SHP77 treated with DMSO at 0.1 percent for 48 hours (cell line): Measurements from ENCODE around the gene ZHX3.

Source experiments
- DNase-seq: peaks from one replicate; lab custom pipeline; 2025; lab: John Stamatoyannopoulos, UW

The ZHX3 gene

GRCh38 chr20:41293269-41294037 lies 24.1 kb downstream of the ZHX3 start:
- DNase-seq: no peak

GRCh38 chr20:41290804-41291389 lies 26.6 kb downstream of the ZHX3 start:
- DNase-seq: no peak

- DNase-seq: no peak
These were observed 30.2 kb downstream of the ZHX3 start for GRCh38 chr20:41287327-41287726.

GRCh38 chr20:41286240-41286851 lies 31.2 kb downstream of the ZHX3 start:
- DNase-seq: no peak

GRCh38 chr20:41279546-41280225 lies 37.8 kb downstream of the ZHX3 start:
- DNase-seq: no peak

GRCh38 chr20:41278936-41279335 lies 38.6 kb downstream of the ZHX3 start:
- DNase-seq: no peak

GRCh38 chr20:41277049-41277448 lies 40.5 kb downstream of the ZHX3 start:
- DNase-seq: no peak

GRCh38 chr20:41276317-41276751 lies 41.2 kb downstream of the ZHX3 start:
- DNase-seq: no peak

- DNase-seq: no peak
These were observed 42.2 kb downstream of the ZHX3 start for GRCh38 chr20:41275301-41275731.

GRCh38 chr20:41274152-41274551 lies 43.4 kb downstream of the ZHX3 start:
- no peak for DNase-seq

- no peak for DNase-seq
These were observed 44.1 kb downstream of the ZHX3 start for GRCh38 chr20:41273445-41273844.

- DNase-seq: no peak
These were observed 45.2 kb downstream of the ZHX3 start for GRCh38 chr20:41272339-41272738.

GRCh38 chr20:41268917-41269652 lies 48.4 kb downstream of the ZHX3 start:
- no peak for DNase-seq

GRCh38 chr20:41268402-41268801 lies 49.1 kb downstream of the ZHX3 start:
- DNase-seq: no peak

GRCh38 chr20:41265938-41266337 lies 51.6 kb downstream of the ZHX3 start:
- DNase-seq: no peak

- DNase-seq: no peak
These were observed 52.7 kb downstream of the ZHX3 start for GRCh38 chr20:41264819-41265218.

GRCh38 chr20:41261790-41262717 lies 55.5 kb downstream of the ZHX3 start:
- no peak for DNase-seq

GRCh38 chr20:41261260-41261659 lies 56.3 kb downstream of the ZHX3 start:
- no peak for DNase-seq

- DNase-seq: no peak
These were observed 56.8 kb downstream of the ZHX3 start for GRCh38 chr20:41260734-41261220.

GRCh38 chr20:41259309-41259708 lies 58.2 kb downstream of the ZHX3 start:
- DNase-seq: no peak

GRCh38 chr20:41258474-41258873 lies 59.1 kb downstream of the ZHX3 start:
- no peak for DNase-seq
